T-helper 2 cell treated with Interferon-gamma antibody and Interleukin-4, amounts not matched to agents 5 μg/mL and 100 μg/mL, for 36 hours (primary cell): ENCODE results near the gene SPATA31C1.

Experiments used
- DNase-seq: peaks from one replicate; pipeline ENCODE4 v3.0.0; 2021; ENCODE audit warnings: low spot score
- H3K27ac Mint-ChIP-seq: one replicate; pipeline ENCODE4 v1.8.0; 2021; ENCODE audit warnings: mild to moderate bottlenecking, mixed read lengths
- H3K27me3 Mint-ChIP-seq: one replicate; pipeline ENCODE4 v1.8.0; 2021; ENCODE audit warnings: low read depth, mixed read lengths
- H3K36me3 Mint-ChIP-seq: one replicate; pipeline ENCODE4 v1.8.0; 2021; ENCODE audit warnings: low read depth, mixed read lengths
- H3K4me1 Mint-ChIP-seq: one replicate; pipeline ENCODE4 v1.8.0; 2021; ENCODE audit warnings: low read depth, mixed read lengths
- H3K4me3 Mint-ChIP-seq: one replicate; pipeline ENCODE4 v1.8.0; 2022; ENCODE audit warnings: mild to moderate bottlenecking, moderate library complexity, mixed read lengths
- H3K9me3 Mint-ChIP-seq: one replicate; pipeline ENCODE4 v1.8.0; 2021; ENCODE audit warnings: mixed read lengths

The SPATA31C1 gene

DNA sequence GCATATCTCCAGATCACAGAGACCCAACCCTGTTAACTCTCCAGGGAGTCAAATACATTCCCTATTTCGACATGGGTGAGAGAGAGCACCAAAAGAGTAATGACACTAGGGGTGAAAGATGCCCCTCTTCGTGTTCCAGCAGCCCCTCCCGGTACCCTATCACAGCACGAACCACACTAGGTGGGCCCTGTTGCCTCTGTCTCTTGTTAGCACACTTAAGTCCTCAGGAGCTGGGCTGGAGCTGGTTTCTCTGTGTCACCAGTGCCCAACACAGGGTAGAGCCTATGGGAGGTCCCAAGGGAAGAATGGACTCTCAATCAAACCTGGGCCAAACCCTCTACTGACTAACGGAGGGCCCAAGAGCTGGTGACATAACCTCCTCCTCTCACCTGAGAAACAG, 55.4 kb downstream of the SPATA31C1 start:
- H3K27me3 Mint-ChIP-seq: peaks cover 6% of the 10 kb centered on the region
- no peak overlapping the region for H3K27ac Mint-ChIP-seq
- no peak for DNase-seq
- peak overlapping the region; percentile 94 for H3K4me3 Mint-ChIP-seq
- H3K36me3 Mint-ChIP-seq: no peaks in the 10 kb centered on the region
- H3K9me3 Mint-ChIP-seq: no peaks in the 10 kb centered on the region
- H3K4me1 Mint-ChIP-seq: peaks cover 11% of the 10 kb centered on the region
